HUES64 (cell line): ENCODE data around the gene INPP1.
"Not testable (repeated sequence)": the region's sequence is repeated elsewhere in the genome, so short reads cannot be mapped to it uniquely, and the experiment has no call there.

Source experiments
- H3K27ac ChIP-seq: 2 replicates; pipeline ENCODE4 v1.7.0; 2013; ENCODE audit warnings: low read depth, low read length, inconsistent platforms
- H3K27me3 ChIP-seq: 2 replicates; pipeline ENCODE4 v1.6.1; 2013; ENCODE audit warnings: mild to moderate bottlenecking, low read length; ENCODE audit not compliant: insufficient read depth
- H3K36me3 ChIP-seq: 2 replicates; pipeline ENCODE4 v1.6.1; 2013; ENCODE audit warnings: mild to moderate bottlenecking, low read length; ENCODE audit not compliant: insufficient read depth
- H3K4me1 ChIP-seq: 2 replicates; pipeline ENCODE4 v1.6.1; 2013; ENCODE audit warnings: mild to moderate bottlenecking, low read length, moderate library complexity; ENCODE audit not compliant: insufficient read depth
- H3K4me3 ChIP-seq: 2 replicates; pipeline ENCODE4 v1.5.1; 2013; ENCODE audit warnings: mild to moderate bottlenecking, low read length, moderate library complexity
- H3K9ac ChIP-seq: 2 replicates; pipeline ENCODE4 v1.6.1; 2013; ENCODE audit warnings: mild to moderate bottlenecking, low read depth, low read length
- H3K9me3 ChIP-seq: 2 replicates; pipeline ENCODE4 v1.6.1; 2013; ENCODE audit warnings: low read depth, low read length; ENCODE audit not compliant: insufficient read depth
- WGBS: fragments of 150-250, 120-280 bp; methylation state at CpG from one replicate; pipeline ENCODE4 v1.1.7; 2013; ENCODE audit warnings: missing lambda C conversion rate; 5-methylcytosine and 5-hydroxymethylcytosine counted together

INPP1 gene

DNA sequence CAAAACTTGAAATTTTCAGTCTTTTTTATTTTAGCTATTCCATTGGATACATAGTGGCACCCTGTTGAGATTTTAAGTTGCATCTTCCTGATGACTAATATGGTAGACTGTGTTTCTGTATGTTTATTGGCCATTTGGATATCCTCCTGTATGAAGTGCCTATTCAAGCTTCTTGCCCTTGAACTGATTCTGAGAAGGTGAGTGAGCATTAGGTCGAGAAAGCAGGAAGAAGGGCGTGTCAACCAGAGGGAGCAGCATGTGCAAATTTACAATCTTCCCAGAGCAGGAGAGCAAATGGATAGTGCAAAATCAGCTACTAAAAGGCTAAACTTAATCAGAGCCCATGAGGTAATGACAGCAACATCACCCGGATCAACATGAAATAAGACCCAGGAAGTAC, 8.6 kb downstream of the INPP1 start:
- no peaks in the 10 kb centered on the region for H3K27me3 ChIP-seq
- no peaks in the 10 kb centered on the region for H3K9me3 ChIP-seq
- WGBS = 96% methylated on average over 3 of the region's 3 CpGs
- no peak overlapping the region for H3K9ac ChIP-seq
- no peaks in the 10 kb centered on the region for H3K4me1 ChIP-seq
- no peaks in the 10 kb centered on the region for H3K36me3 ChIP-seq
- no peak overlapping the region for H3K27ac ChIP-seq
- no peak overlapping the region for H3K4me3 ChIP-seq

DNA sequence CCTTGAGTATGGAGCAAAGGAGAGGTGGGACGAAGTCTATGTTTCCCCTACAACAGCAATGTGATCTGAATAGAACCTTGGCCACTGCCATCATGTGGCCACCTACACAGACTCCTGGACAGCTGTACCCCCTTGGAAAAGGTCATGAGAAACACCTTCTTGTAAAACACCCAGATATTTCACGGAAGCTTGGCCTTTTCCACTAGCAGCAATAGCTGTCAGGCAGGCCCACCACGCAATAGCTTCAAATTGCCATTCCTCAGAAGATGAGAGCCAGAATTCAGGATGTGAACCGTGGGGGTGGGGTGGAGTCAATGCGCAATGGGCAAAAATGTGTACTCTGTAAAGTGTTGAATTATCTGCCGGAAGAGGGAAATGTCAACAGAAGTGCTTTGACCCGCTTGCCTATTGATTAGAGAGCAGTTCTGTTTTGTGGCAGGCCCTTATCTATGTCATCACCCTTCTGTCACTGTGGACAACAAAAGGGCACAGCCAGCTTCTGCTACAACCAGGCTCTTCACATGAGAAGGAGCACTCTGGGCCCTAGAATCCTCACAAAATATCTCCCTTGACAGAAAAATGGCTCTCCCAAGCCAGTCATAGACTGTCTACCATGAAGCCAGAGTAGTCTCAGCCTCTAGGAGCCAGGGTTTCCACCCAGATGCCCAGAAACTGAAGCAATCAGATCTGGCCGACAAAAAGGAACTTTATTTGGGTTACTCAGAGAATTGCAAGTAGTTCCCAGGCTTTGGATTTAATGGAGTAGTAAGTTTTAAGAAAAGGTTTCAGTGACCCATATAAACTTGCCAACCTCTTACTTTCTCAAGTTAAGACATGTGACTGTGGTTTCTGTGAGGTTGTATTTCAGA, 9.5 kb downstream of the INPP1 start:
- Histone ChIP-seq H3K9me3 (no peaks in the 10 kb centered on the region), H3K27ac (no peak overlapping the region), H3K9ac (no peak overlapping the region), H3K4me1 (no peaks in the 10 kb centered on the region), H3K36me3 (no peaks in the 10 kb centered on the region), H3K4me3 (no peak overlapping the region), H3K27me3 (no peaks in the 10 kb centered on the region)
- 89% methylated on average over 8 of the region's 8 CpGs for WGBS

DNA sequence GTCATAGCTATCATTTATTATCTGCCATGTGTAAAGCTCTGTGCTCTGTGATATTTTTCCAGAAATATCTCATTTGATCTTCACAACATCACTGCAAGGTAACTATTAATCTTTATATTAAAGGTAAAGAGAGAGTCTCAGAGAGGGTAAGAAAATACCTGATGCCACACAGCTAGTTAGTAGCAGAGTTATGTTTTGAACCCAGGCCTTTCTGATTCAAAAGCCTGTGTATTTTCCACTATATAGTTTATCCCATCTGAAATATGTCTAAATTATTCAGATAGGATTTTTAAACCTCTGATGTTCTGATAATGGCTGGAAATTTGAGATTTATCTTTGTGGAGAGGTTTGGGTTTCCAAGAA, 10.1 kb downstream of the INPP1 start:
- no peak overlapping the region for H3K27ac ChIP-seq
- H3K4me3 ChIP-seq = no peak overlapping the region
- no peaks in the 10 kb centered on the region for H3K27me3 ChIP-seq
- H3K9ac ChIP-seq = no peak overlapping the region
- H3K9me3 ChIP-seq = no peaks in the 10 kb centered on the region
- no peaks in the 10 kb centered on the region for H3K4me1 ChIP-seq
- no peaks in the 10 kb centered on the region for H3K36me3 ChIP-seq

DNA sequence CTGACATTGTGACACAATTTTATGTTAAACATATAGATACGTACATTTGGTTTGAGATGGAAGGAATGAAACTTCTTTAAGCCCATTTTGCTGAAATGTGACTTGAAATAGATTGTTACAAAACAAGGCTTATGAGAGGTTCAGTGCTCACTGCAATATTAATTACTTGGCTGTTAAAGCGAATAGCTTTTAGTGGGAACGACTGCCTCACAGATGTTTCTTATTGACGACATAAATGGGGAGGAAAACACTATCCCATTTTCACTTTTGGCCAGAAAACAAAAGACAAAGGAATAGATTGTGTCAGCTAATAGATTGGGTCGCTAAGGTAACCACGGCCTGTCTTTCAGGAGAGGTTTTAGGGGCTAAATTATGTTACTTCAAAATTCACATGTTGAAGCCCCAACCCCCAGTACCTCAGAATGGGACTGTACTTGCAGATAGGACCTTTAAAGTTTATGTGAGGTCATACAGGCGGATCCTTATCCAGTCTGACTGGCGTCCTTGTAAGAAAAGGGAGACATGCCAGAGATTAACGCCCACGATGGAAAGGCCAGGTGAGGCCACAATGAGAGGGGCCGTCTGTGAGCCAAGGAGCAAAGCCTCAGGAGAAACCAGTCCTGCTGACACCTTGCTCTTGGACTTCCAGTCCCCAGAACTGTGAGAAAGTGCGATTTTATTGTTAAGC, 10.8 kb downstream of the INPP1 start:
- Histone ChIP-seq H3K9ac (no peak overlapping the region), H3K27me3 (no peaks in the 10 kb centered on the region), H3K4me3 (no peak overlapping the region), H3K36me3 (no peaks in the 10 kb centered on the region), H3K27ac (no peak overlapping the region), H3K9me3 (no peaks in the 10 kb centered on the region), H3K4me1 (no peaks in the 10 kb centered on the region)
- WGBS = 91% methylated on average over 12 of the region's 12 CpGs

DNA sequence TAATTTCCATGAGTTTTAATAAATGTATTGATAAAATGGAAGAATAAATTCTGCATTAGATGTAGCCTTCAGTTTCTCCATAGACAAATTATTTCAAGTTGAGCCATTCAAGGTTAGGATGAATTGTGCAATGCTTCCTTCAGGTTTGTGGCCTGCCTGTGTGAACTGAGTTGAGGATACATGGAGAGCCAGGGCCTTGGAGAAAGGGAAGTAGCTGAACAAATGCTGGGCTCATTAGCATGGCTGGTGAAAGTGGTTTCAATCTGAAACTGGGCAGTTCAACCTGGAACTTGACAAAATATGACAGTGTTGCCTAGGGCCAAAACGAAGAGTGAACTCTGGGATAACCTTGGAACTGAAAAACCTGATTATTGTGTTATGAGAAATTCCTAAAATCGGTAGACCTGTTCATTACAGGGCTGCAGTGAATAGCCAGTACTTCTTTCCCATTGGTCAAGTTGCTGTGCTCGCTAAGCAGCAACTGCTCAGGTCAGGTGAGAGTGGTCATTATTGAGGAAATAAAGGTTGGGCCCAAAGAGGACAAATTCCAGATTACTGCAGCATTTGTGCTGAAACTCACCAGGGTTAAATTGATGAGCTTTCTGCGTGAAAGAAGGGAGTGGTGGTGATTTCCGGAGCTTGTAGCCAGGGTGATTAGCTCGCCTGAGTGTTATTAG, 12.7 kb downstream of the INPP1 start:
- H3K9me3 ChIP-seq = no peaks in the 10 kb centered on the region
- no peak overlapping the region for H3K4me3 ChIP-seq
- WGBS = 83% methylated on average over 6 of the region's 6 CpGs
- H3K4me1 ChIP-seq = no peaks in the 10 kb centered on the region
- H3K27ac ChIP-seq = no peak overlapping the region
- no peak overlapping the region for H3K9ac ChIP-seq
- H3K36me3 ChIP-seq = no peaks in the 10 kb centered on the region
- no peaks in the 10 kb centered on the region for H3K27me3 ChIP-seq

DNA sequence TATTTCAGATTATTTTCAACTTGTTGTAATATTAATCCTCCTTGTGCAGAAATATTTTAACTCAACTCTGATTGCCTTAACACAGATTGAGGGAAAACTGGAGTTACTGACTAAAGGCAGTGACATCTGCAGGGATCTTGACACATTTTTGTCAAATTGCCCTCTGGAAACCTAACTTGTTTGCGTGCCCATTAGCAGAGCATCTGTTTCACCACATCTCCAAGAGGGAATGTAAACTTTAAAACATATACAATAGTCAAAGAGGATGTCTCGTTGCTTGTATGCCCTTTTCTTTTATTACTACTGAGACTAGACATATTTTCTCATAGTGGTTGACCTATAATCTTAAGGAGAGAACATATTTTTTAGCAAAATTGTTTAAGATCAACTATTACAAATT, 14.2 kb downstream of the INPP1 start:
- Histone ChIP-seq H3K4me3 (no peak overlapping the region), H3K9me3 (no peaks in the 10 kb centered on the region), H3K36me3 (no peaks in the 10 kb centered on the region), H3K27me3 (no peaks in the 10 kb centered on the region), H3K4me1 (no peaks in the 10 kb centered on the region), H3K27ac (no peak overlapping the region), H3K9ac (no peak overlapping the region)
- 38% methylated on average over 1 of the region's 2 CpGs for WGBS

DNA sequence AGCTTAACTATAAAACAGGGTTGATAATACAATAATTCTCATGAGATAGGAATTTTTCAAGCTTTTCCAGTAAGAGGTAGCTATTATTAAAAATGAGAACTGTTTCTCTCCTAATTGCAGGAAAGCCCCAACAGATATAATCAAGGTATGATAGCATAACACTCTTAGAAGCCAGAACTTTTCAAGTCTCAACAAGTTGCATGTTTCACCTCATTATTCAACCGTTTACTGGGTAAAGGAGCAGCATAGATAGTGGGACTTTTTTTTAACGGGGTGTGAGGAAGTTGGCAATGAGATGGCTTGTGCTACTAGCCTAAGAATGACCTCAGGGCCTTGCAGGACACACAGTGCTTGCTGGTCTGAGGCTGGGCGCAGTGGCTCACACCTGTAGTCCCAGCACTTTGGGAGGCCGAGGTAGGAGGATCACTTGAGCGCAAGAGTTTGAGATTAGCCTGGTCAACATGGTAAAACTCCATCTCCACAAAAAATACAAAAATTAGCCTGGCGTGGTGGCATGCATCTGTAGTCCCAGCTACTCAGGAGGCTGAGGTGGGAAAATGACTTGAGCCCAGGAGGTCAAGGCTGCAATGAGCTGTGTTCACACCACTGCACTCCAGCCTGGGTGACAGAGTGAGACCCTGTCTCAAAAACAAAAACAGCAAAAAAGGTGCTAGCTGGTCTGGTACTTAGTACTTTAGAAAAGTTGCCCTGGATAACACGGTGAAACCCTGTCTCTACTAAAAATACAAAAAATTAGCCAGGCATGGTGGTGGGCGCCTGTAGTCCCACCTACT, 15.5 kb downstream of the INPP1 start:
- not testable (repeated sequence) for H3K4me1 ChIP-seq, H3K9me3 ChIP-seq, H3K27ac ChIP-seq, H3K36me3 ChIP-seq, H3K9ac ChIP-seq, H3K4me3 ChIP-seq, H3K27me3 ChIP-seq
- WGBS = 96% methylated on average over 8 of the region's 8 CpGs

DNA sequence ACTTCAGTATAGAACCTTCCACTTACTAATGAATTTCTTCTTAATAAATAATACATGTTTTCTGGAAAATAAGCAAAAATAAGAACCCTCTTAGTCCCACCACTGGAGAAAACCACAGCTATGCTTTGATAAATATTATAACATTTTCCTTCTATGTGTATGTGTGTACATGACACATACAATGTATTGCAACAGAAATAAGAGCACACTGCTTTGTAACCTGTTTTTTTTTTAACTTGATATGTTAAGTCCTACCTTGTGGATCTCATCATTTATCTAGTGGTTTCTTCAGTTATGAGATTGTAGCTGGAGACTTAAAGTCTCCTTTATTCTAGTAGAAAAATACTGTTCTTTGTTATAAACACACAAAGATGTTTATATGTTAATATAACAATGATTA, 17.2 kb downstream of the INPP1 start:
- Histone ChIP-seq H3K4me1 (no peaks in the 10 kb centered on the region), H3K9me3 (no peaks in the 10 kb centered on the region), H3K27ac (no peak overlapping the region), H3K36me3 (no peaks in the 10 kb centered on the region), H3K27me3 (no peaks in the 10 kb centered on the region), H3K4me3 (no peak overlapping the region), H3K9ac (no peak overlapping the region)

DNA sequence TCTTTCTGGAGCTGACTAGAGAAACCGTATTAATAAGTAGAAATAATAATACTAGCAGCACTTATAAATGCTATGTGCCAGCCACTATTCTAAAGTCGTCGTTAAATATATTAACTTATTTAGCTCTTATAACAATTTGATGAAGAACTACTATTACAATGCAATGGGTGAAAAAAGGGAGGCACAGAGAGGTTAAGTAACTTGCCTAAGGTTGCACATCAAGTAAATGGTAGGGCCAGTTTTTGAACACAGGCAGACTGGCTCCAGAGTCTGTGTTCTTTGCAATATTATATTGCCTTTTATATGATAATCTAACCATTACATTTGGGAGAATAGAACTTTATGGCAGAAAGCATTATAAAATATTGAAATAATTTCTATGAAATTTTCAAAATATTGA, 17.6 kb downstream of the INPP1 start:
- H3K4me1 ChIP-seq = no peaks in the 10 kb centered on the region
- H3K4me3 ChIP-seq = no peak overlapping the region
- H3K9me3 ChIP-seq = no peaks in the 10 kb centered on the region
- no peak overlapping the region for H3K9ac ChIP-seq
- WGBS = no CpG with 5 or more reads among the region's 3 CpGs
- H3K36me3 ChIP-seq = no peaks in the 10 kb centered on the region
- H3K27me3 ChIP-seq = no peaks in the 10 kb centered on the region
- no peak overlapping the region for H3K27ac ChIP-seq

DNA sequence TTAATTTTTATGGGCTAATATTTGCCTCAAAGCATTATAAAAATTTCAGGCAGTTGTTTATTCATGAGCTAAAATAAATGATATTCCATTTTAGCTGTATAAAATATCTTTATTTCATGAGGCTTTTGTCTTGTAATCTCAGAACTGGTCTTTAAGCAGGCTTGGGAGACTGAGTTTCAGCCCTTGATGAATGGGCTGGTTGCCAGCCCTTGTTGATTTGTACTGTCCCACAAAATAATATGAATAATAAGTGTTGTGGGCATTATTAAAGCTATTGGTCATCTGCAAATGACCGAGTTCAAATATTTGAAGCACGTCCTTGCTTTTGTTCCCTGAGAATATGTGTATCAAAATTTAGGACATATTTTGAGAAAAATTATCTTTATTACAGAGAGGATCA, 18.2 kb downstream of the INPP1 start:
- Histone ChIP-seq H3K27me3 (no peaks in the 10 kb centered on the region), H3K4me3 (no peak overlapping the region), H3K9me3 (no peaks in the 10 kb centered on the region), H3K36me3 (no peaks in the 10 kb centered on the region), H3K9ac (no peak overlapping the region), H3K27ac (no peak overlapping the region), H3K4me1 (no peaks in the 10 kb centered on the region)
- 59% methylated on average over 2 of the region's 2 CpGs for WGBS

DNA sequence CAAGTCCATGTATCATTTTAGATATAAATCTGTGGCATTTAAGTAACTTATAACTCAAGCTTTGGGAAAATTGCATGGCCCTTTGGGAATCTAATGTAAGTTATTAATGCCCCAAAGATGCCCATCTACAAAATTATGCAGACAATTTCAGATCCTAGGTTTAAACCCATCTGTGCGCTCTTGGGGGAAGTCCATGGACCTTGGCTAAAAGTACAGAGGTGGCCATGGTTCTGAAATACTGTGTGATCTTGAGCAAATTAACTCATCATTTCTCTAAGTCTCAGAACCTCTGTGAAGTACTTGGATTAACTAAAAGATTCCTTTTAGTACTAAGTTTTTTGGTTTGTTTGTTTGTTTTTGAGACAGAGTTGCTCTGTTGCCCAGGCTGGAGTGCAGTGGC, 19.5 kb downstream of the INPP1 start:
- Histone ChIP-seq H3K27ac (no peak overlapping the region), H3K4me1 (no peaks in the 10 kb centered on the region), H3K27me3 (no peaks in the 10 kb centered on the region), H3K9ac (no peak overlapping the region), H3K4me3 (no peak overlapping the region), H3K9me3 (no peaks in the 10 kb centered on the region), H3K36me3 (no peaks in the 10 kb centered on the region)
- 93% methylated on average over 1 of the region's 1 CpG for WGBS
